Epidermal melanocyte (primary cell): ENCODE measurements around the gene EIF1.
"Not testable (repeated sequence)": the region's sequence is repeated elsewhere in the genome, so short reads cannot be mapped to it uniquely, and the experiment has no call there.

Experiments
- DNase-seq: peaks from one replicate; pipeline ENCODE4 v3.0.0; 2011; ENCODE audit warnings: low spot score; ENCODE audit not compliant: insufficient read length

EIF1 gene

GRCh38 chr17:41678907-41679739 is 9.6 kb upstream of the EIF1 start:
- no peak for DNase-seq

GRCh38 chr17:41679740-41680425 is 8.8 kb upstream of the EIF1 start:
- DNase-seq = no peak

- no peak for DNase-seq
These were observed 8.2 kb upstream of the EIF1 start for GRCh38 chr17:41680426-41681040.

GRCh38 chr17:41681776-41682175 is 6.9 kb upstream of the EIF1 start:
- no peak for DNase-seq

- no peak for DNase-seq
These were observed 6.1 kb upstream of the EIF1 start for GRCh38 chr17:41682631-41683030.

GRCh38 chr17:41683441-41684007 is 5.2 kb upstream of the EIF1 start:
- DNase-seq = no peak

- no peak for DNase-seq
These were observed 4.7 kb upstream of the EIF1 start for GRCh38 chr17:41684035-41684434.

GRCh38 chr17:41685753-41686152 is 2.9 kb upstream of the EIF1 start:
- DNase-seq = not testable (repeated sequence)

- DNase-seq = no peak
These were observed 2.4 kb upstream of the EIF1 start for GRCh38 chr17:41686281-41686680.

GRCh38 chr17:41687828-41688640 is 651 bp upstream of the EIF1 start:
- DNase-seq = no peak

- DNase-seq = no peak
These were observed 1.0 kb downstream of the EIF1 start for GRCh38 chr17:41689497-41690299.

GRCh38 chr17:41690497-41690896 is 1.8 kb downstream of the EIF1 start:
- DNase-seq = no peak

GRCh38 chr17:41691031-41691777 is 2.5 kb downstream of the EIF1 start:
- no peak for DNase-seq

GRCh38 chr17:41692722-41693521 is 4.2 kb downstream of the EIF1 start:
- DNase-seq = no peak

- DNase-seq = no peak
These were observed 6.5 kb downstream of the EIF1 start for GRCh38 chr17:41695134-41695661.

GRCh38 chr17:41695954-41696757 is 7.5 kb downstream of the EIF1 start:
- DNase-seq = peak; percentile 85

- peak; percentile 57 for DNase-seq
These were observed 8.7 kb downstream of the EIF1 start for GRCh38 chr17:41697122-41697962.
